Activated CD8-positive, alpha-beta memory T cell treated with anti-CD3 and anti-CD28 coated beads for 36 hours (primary cell): Measurements from ENCODE around the gene SCRT2. TPM values are rescaled to one million over a fixed set of nuclear protein-coding genes. Genes with fewer than 3 reads are reported as not detected.
"Not testable (repeated sequence)": the region's sequence is repeated elsewhere in the genome, so short reads cannot be mapped to it uniquely, and the experiment has no call there.

ENCODE experiments used
- CTCF ChIA-PET: fragments of 350-600 bp; sonication (Branson Sonifier 250); formaldehyde crosslinking; loops from one replicate; lab custom pipeline; 2021; ENCODE audit warnings: antibody characterized with exemption; lab: Charles Lee
- POLR2A ChIA-PET: fragments of 350-600 bp; sonication (Branson Sonifier 250); formaldehyde crosslinking; loops from one replicate; lab custom pipeline; 2021; ENCODE audit warnings: antibody characterized with exemption; lab: Charles Lee
- total RNA-seq, 2 experiments: library from RNA; stranded (reverse); gene quantifications; one replicate each; pipeline ENCODE4 v1.2.3, GENCODE V29; 2021

SCRT2 gene
- total RNA-seq, 2 experiments from 2014 or later = not detected

GRCh38 chr20:703426-703825, 27.8 kb upstream of the SCRT2 start:
- CTCF ChIA-PET = interaction anchor here (0.7 kb wide), 1 partner anchor 15 kb away, joined by 4 read pairs; no protein-coding TSS in a partner anchor
- POLR2A ChIA-PET = no interaction called here

GRCh38 chr20:703006-703405, 27.4 kb upstream of the SCRT2 start:
- ChIA-PET CTCF (no interaction called here), POLR2A (no interaction called here)

- ChIA-PET CTCF (no interaction called here), POLR2A (no interaction called here)
Measured at GRCh38 chr20:701401-702129, 26.0 kb upstream of the SCRT2 start.

GRCh38 chr20:699811-700338, 24.3 kb upstream of the SCRT2 start:
- ChIA-PET CTCF (interaction anchor here (0.7 kb wide), 1 partner anchor 93 kb away, joined by 3 read pairs; no protein-coding TSS in a partner anchor), POLR2A (no interaction called here)

GRCh38 chr20:699342-699741, 23.7 kb upstream of the SCRT2 start:
- CTCF ChIA-PET = no interaction called here
- POLR2A ChIA-PET = no interaction called here

- CTCF ChIA-PET = no interaction called here
- POLR2A ChIA-PET = no interaction called here
Measured at GRCh38 chr20:698276-698675, 22.7 kb upstream of the SCRT2 start.

GRCh38 chr20:697826-698225, 22.2 kb upstream of the SCRT2 start:
- ChIA-PET POLR2A (no interaction called here), CTCF (no interaction called here)

- CTCF ChIA-PET = no interaction called here
- POLR2A ChIA-PET = no interaction called here
Measured at GRCh38 chr20:695165-695866, 19.7 kb upstream of the SCRT2 start.

- ChIA-PET CTCF (no interaction called here), POLR2A (no interaction called here)
Measured at GRCh38 chr20:694496-694895, 18.9 kb upstream of the SCRT2 start.

GRCh38 chr20:693786-694185, 18.2 kb upstream of the SCRT2 start:
- POLR2A ChIA-PET, CTCF ChIA-PET: not testable (repeated sequence)

- ChIA-PET POLR2A (no interaction called here), CTCF (interaction anchor here (0.6 kb wide), 1 partner anchor 46 kb away, joined by 3 read pairs; no protein-coding TSS in a partner anchor)
Measured at GRCh38 chr20:692044-692443, 16.4 kb upstream of the SCRT2 start.

- ChIA-PET POLR2A (no interaction called here), CTCF (no interaction called here)
Measured at GRCh38 chr20:689947-690346, 14.3 kb upstream of the SCRT2 start.

GRCh38 chr20:689348-689747, 13.7 kb upstream of the SCRT2 start:
- ChIA-PET POLR2A (no interaction called here), CTCF (no interaction called here)

- POLR2A ChIA-PET = no interaction called here
- CTCF ChIA-PET = no interaction called here
Measured at GRCh38 chr20:688809-689212, 13.2 kb upstream of the SCRT2 start.

GRCh38 chr20:687468-688203, 12.0 kb upstream of the SCRT2 start:
- CTCF ChIA-PET = interaction anchor here (0.6 kb wide), 1 partner anchor 16 kb away, joined by 4 read pairs; no protein-coding TSS in a partner anchor
- POLR2A ChIA-PET = no interaction called here

GRCh38 chr20:684676-685319, 9.2 kb upstream of the SCRT2 start:
- ChIA-PET CTCF (no interaction called here), POLR2A (no interaction called here)

- ChIA-PET POLR2A (no interaction called here), CTCF (no interaction called here)
Measured at GRCh38 chr20:682123-682522, 6.5 kb upstream of the SCRT2 start.

- CTCF ChIA-PET = interaction anchor here (1.1 kb wide), 1 partner anchor 35 kb away, joined by 3 read pairs; no protein-coding TSS in a partner anchor
- POLR2A ChIA-PET = no interaction called here
Measured at GRCh38 chr20:680638-681187, 5.1 kb upstream of the SCRT2 start.

GRCh38 chr20:677957-678356, 2.4 kb upstream of the SCRT2 start:
- ChIA-PET POLR2A (no interaction called here), CTCF (no interaction called here)
